Ovary (tissue), 3 donors: ENCODE data around the gene PDZRN3.

Source experiments
- CTCF ChIP-seq, 3 donors: fragments of 450-650 bp in 2 of 3; fragments of 200-600 bp in 1 of 3; IDR thresholded peaks; one replicate each; pipeline versions ENCODE4 v1.5.1 to v1.8.0; 2016 to 2022; ENCODE audit warnings: antibody characterized with exemption in 3 of 3, mild to moderate bottlenecking in 1 of 3
- EP300 ChIP-seq: sonication (generic); formaldehyde crosslinking; IDR thresholded peaks from one replicate; pipeline ENCODE4 v1.6.1; 2017; ENCODE audit warnings: antibody characterized with exemption
- donor health status: DM: no; HTN: no; CAD: no.

- no peak for TF ChIP-seq EP300
- no peak for TF ChIP-seq CTCF (IDR thresholded peaks at IDR 0.05)
Measured at GRCh38 chr3:73461547-73461946, 163.2 kb downstream of the PDZRN3 start.
